NOMO-1 treated with dmso at 0.1 percent for 144 hours (cell line): ENCODE measurements around the gene ZGPAT.
"Not testable (repeated sequence)": the region's sequence is repeated elsewhere in the genome, so short reads cannot be mapped to it uniquely, and the experiment has no call there.

Experiments used
- DNase-seq: peaks from one replicate; lab custom pipeline; 2025; ENCODE audit not compliant: unreplicated experiment; lab: John Stamatoyannopoulos, UW

Gene ZGPAT, protein sequence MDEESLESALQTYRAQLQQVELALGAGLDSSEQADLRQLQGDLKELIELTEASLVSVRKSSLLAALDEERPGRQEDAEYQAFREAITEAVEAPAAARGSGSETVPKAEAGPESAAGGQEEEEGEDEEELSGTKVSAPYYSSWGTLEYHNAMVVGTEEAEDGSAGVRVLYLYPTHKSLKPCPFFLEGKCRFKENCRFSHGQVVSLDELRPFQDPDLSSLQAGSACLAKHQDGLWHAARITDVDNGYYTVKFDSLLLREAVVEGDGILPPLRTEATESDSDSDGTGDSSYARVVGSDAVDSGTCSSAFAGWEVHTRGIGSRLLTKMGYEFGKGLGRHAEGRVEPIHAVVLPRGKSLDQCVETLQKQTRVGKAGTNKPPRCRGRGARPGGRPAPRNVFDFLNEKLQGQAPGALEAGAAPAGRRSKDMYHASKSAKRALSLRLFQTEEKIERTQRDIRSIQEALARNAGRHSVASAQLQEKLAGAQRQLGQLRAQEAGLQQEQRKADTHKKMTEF

DNA sequence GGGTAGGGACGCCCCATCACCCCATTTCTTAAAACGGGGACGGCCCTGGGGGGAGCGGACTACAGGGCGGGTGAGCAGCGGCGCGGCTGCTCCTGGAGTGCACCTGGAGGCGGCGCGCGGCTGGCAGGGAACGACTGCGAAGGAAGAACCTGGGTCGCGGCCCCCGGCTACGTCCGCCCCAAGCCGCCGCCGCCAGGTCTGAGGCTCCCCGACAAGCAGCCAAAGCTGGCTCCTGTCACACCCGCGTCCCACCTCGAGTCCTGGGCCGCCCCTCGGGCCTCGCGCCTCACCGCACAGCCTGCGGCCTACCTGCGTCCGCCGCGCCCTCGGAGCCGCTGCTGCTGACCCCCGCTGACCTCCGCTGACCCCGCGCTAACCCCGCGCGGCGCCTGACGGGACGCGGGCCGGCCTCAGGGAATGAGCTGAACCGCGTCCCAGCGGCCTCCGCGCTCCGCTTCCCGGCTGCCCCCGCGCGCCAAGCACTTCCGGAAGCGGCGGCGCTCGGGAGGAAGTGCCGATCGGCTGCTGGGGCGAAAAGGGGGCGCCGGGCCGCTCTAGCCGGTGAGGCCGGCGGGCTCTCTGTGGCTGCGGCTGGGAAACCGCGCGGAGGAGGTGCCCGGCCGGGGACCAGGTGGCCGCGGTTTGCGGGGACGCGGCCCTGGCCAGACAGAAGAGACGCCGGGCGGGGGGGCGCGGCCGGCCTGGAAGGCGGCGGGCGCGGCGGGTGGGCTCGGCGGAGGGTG is at the start of gene ZGPAT, which contains the start of gene ARFRP1:
TSS of gene ZGPAT (plus strand) at position 482 of the 743 bp plus-strand sequence. CDS start 542 bp downstream, outside the sequence.
TSS of gene ARFRP1 (minus strand) at position 419 of the 743 bp plus-strand sequence. CDS start 885 bp downstream, outside the sequence.
- DNase-seq = peak; percentile 94

DNA sequence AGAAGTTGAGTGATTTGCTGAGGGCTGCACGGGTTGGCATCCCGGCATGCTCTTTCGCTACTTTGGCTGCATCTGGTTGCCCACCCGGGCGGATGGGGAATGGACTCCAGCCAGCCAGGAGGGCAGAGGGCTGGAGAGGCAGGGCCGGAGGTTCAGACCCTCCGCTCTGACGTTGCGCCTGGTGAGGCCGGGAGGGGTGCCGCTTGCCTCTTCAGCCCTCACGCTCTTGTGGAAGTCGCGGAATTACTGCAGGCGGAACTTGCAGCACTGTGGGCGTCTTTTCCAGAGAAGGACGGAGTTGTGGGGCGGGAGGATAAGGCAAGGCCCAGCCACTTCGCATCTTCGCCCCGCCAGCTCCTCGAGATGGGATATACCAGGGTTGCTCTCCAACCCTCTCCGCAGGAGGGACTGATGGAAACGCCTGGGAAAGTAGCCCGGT is 49.1 kb upstream of the ZGPAT start:
- DNase-seq = peak; percentile 42

DNA sequence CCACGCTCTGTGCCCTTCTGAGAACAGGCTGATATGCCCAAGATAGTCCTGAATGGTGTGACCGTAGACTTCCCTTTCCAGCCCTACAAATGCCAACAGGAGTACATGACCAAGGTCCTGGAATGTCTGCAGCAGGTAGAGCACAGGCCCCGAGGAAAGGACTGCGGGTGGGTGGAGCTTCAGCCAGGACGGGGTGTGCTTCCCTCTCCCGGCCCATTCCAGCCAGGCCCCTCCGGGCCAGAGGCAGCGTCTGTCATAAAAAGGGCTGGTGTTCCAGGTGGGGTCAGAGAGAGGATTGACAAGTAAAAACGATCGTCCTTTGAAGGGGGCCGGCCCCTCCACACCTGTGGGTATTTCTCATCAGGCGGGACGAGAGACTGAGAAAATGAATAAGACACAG is 48.5 kb upstream of the ZGPAT start:
- DNase-seq = no peak

DNA sequence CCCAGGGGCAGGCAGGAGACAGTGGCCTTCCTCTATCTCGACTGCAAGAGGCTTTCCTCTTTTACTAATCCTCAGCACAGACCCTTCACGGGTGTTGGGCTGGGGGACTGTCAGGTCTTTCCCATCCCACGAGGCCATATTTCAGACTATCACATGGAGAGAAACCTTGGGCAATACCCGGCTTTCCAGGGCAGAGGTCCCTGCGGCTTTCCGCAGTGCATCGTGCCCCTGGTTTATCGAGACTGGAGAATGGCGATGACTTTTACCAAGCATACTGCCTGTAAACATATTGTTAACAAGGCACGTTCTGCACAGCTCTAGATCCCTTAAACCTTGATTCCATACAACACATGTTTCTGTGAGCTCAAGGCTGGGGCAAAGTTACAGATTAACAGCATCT is 47.7 kb upstream of the ZGPAT start:
- not testable (repeated sequence) for DNase-seq

DNA sequence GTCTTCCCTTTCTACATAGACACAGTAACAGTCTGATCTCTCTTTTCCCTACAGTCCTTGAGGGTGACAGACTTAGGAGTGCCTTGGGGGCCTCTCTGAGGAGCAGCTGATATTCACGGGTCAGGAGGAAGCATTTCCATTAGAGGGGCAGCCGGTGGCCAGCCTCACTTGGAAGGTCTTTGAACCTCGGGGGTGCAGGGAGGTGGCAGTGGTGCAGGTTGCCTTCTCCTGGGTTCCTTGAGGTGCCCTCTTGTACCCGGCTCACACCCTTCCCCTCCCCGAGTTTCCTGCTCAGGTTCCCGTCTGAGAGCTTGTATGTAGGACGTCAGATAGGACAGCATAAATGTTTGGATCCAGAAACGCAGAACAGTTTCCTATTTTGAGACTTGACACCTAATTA is 47.2 kb upstream of the ZGPAT start:
- no peak for DNase-seq

DNA sequence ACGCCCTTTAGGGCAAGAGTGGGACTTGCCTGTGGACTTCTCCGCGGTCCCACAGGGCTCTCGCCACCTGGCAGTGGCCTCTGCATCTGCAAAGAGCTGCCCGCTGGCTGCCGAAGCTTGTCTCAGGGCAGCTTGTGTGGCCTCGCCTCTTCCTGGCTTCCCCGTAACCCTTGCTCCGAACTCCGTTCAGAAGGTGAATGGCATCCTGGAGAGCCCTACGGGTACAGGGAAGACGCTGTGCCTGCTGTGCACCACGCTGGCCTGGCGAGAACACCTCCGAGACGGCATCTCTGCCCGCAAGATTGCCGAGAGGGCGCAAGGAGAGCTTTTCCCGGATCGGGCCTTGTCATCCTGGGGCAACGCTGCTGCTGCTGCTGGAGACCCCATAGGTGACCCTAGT is 46.7 kb upstream of the ZGPAT start:
- DNase-seq = no peak

DNA sequence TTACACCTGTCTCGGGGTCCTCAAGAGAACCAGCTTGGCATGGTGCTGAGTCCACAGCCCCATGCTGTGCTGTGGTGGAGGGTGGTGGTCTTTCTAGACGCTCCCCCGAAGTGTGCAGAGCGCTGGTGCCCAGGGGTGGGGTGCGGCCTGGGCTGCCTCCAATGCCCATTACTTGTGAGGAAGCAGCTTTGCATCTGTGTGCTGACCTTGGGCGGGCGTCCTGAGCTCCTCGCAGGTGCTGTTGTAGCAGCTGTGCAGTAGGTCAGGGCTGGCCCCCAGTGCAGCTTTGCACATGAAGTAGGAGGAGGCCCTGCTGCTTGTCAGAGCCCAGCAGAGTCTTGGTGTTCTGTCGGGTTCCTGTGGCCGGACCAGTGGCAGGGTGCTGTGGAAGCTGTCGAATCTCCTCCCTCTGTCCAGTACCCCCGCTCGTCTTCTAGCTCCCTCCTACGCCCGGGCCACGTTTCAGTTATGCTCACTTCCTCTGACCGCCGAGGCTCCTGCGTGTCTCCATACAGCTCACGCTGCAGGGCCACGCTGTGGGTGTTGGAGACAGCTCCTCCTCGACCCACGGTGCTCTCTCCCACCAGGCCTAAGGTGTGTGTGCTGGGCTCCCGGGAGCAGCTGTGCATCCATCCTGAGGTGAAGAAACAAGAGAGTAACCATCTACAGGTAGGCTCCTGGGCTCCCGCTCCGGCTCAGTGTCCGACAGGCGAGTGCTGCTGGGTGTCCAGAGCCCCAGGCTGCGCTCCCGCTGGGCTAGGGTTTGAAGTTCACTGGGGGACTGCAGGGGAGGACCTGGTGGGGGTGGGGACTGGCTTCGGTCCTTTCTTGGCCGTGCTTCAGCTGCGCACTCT is 45.7 kb upstream of the ZGPAT start:
- no peak for DNase-seq

DNA sequence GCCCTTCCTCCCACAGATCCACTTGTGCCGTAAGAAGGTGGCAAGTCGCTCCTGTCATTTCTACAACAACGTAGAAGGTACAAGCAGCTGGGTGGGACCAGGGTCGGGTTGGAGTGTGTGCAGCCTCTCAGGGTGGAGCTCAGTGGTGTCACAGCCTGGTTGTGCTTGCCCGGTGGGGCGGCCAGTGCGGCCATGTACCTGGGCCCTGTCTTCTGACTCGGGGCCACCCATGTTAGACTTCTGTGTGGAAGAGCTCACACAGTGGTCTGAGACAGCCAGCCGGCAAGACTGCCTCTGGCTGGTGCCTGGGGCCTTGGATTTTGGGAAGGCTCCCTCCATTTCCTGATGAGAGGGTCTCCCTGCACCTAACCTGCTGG is 45.0 kb upstream of the ZGPAT start:
- DNase-seq = no peak

DNA sequence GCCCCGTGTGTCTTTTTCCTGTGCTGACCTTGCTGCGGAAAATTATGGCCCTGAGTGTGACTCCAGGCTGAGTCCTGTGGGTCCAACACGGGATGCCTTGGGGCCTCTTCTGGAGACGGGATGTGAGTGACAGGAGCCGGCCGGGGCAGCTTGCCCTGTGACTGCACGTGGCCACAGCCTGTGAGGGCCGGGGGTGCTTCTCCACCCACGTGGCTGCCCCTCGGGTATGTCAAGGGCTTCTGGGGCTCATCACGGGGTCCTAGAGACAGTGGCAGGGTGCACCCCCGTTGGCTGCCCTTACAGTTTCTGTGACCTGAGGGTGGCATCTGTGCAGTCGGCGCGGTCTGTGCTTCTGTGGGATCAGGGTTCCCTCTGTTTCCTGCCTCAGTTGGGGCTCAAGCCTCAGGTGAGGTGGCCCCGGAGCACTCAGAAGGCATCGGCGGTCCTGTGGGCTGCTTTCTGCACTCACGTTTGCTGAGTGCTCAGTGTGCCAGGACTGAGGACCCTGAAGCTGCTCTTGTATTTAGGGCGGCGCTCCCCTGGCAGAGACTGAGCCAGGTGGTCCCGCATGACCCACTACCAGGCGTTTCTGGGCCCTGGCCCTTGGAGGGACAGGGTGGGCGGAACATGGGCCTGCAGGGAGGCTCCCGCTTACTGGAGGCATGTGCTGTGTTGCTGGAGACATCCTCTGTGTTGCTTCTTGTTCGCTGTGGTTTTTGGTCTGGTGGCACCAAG is 44.3 kb upstream of the ZGPAT start:
- no peak for DNase-seq

DNA sequence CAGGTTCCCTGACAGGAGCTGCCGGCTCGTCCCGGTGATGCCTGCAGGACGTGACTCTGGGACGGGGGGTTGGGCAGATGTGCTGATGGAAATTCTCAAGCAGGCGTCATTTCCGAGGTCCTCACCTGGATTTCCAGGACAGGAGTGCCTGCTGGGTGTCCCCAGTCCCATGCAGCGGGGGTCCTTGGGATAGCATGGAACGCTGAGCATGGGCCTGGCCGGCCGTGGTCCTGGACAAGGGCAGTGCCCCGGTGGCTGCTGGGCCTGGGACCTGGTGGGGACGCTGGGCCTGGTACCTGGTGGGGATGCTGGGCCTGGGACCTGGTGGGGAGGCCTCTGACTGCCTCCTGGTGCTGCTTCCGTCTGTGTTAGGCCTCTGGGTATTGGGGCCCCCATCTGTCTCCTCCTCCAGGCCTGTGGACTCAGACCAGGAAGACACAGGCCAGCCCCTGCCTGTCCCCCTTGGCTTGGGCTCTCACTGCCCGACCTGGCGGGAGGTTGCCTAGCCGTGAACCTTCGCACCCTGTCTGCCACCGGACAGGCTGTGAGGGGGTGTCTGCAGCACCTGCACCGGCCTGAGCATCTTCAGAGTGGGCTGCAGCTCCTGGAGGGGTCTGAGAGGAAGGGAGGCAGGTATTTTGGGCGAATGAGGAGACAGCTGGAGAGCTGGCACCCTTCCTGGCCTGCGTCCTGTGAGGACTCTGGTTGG is 43.5 kb upstream of the ZGPAT start:
- DNase-seq = no peak

DNA sequence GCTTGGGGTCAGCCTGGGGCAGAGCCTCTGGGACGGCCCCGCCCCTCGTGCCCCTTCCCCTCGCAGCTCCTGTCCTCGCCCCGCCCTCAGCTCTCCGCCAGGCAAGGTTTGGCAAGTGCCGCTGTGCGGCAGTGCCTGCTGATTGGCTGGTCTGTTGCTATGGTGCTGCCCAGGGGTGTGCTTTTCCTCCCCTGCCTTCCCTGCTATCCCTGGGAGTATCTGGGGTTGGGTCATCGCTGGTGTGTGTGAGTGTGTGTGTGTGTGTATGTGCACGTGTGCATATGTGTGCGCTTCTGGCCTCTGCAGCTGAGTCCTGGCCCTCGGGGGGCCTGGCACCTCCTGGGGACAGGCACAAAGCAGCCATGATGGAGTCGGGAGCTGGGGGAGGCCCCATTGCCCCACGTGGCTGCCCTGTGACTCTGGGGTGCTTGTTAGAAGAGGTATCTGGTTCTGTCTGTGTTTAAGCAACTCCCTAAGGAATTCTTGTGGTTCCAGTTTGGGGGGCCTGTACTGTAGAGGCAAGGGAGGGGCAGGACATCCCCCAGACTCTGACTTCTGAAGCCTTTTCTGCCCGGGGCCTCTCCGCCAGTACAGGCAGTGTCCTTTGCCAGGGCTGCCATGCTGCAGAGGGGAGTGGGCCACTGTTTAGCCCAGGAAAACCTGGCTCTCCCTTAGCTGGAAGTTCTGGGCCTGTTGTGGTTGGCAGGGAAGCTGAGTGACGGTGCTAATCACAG is 42.8 kb upstream of the ZGPAT start:
- DNase-seq = no peak

DNA sequence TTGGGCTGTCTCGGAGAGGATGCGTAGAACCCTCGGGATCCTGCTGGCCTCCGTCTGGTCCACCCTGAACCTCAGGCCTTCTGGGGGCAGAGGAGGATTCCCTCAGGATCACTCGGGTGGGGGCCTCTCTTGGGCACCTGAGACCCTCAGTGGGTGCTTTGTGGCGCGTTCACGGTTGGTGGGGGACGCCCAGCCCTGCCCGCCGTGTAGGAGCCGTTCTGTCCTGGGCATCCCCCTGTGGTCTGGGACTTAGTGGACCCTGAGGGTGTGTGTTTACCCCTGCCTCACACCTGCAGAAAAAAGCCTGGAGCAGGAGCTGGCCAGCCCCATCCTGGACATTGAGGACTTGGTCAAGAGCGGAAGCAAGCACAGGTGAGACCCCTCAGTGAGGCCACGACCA is 42.1 kb upstream of the ZGPAT start:
- no peak for DNase-seq

DNA sequence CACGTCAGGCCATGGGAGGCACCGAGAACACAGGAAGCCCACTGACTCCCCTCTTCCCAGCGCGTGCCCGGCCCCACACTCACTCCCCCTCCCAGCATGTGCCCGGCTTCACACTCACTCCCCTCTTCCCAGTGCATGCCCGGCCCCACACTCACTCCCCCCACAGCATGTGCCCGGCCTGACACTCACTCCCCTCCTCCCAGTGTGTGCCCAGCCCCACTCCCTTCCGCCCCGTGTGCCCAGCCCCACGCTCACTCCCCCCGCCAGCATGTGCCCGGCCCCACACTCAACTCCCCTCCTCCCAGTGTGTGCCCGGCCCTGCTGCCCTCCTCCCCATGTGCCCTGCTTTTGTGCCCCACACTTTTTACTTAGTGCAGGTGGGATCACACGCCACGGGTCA is 40.0 kb upstream of the ZGPAT start:
- DNase-seq = no peak

DNA sequence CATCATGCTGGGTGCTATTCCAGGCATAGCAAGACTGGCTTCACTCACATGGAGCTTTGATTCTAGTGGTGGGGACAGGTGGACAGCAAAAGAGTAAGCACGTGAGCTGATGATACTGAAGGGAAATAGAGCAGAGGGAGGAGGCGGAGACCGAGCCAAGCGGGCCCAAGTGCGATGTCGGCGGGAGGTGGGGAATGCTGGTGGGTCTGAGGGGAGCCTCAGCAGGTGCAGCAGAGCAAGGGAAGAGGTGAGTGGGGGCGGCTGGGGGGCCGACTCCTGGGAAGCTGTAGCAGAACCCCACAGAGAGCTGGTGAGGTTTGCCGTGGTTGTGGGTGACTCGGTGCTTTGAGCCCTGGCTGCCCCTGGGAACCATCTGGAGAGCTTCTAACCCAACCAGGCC is 39.5 kb upstream of the ZGPAT start:
- DNase-seq = no peak

DNA sequence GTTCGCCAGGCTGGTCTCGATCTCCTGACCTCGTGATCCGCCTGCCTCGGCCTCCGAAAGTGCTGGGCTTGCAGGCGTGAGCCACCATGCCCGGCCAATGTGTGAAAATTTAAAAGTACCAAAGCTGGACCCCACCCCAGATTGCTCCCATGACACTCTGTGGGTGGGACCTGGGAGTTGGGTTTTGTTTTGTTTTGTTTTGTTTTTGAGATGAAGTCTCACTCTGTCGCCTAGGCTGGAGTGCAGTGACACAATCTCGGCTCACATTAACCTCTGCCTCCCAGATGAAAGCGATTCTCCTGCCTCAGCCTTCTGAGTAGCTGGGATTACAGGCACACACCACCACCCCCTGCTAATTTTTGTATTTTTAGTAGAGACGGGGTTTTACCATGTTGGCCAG is 36.1 kb upstream of the ZGPAT start:
- not testable (repeated sequence) for DNase-seq

DNA sequence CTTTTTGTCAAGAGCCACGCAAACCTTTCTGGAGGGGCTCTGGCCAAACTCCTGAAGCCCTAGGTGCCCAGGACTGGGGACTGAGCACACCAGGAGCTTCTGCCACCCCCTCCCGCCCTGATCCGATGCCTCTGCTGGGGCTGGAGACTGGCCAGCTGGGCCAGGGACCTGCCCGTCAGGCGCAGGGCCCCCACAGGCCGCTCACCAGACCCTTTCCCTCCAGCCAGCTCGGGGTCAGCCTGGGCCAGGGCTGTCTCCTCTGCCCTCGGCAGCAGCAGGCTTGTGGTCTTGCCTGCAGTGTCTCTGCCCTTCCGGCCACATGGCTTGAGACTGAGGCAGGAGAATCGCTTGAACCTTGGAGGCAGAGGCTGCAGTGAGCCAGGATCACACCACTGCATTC is 35.2 kb upstream of the ZGPAT start:
- no peak for DNase-seq

DNA sequence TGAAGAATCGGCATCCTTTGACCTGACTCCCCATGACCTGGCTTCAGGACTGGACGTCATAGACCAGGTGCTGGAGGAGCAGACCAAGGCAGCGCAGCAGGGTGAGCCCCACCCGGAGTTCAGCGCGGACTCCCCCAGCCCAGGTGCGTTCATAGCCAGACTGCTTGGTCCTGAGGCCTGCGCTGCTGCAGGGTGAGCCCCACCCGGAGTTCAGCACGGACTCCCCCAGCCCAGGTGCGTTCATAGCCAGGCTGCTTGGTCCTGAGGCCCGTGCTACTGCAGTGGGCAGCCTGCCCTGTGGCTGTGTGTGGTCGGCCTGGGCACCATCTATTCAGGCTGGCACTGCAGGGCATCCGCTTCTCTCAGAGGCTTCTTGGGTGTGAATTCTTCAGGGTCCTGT is 33.9 kb upstream of the ZGPAT start:
- DNase-seq = no peak

DNA sequence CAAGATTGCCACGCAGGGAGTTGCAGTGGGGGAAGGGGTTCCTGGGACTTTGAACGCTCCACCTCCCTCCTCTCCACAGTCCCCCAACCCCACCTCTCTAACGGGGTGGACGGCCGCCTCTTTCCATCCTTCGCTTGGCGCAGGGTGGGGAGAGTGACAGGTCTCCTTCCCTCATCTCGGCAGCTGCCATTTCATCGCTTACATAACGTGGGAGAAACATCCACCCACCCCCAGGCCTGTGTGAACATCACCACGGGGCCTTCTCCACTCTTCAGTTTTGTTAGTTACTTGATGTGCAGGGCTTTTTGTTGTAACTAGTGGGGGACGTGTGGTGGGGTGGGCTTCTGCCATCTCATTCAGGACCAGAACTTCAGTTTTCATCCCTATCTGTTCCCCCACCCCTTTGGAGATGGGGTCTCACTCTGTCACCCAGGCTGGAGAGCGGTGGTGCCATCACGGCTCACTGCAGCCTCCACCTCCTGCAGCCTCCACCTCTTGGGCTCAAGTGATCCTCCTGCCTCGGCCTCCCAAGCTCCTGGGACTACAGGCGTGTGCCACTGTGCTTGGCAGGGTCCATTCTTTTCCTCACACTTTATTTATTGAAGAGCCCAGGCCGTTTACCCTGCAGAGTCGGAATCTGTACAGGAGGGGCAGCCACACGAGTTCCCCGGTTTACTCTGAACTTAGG is 32.0 kb upstream of the ZGPAT start:
- DNase-seq = no peak

DNA sequence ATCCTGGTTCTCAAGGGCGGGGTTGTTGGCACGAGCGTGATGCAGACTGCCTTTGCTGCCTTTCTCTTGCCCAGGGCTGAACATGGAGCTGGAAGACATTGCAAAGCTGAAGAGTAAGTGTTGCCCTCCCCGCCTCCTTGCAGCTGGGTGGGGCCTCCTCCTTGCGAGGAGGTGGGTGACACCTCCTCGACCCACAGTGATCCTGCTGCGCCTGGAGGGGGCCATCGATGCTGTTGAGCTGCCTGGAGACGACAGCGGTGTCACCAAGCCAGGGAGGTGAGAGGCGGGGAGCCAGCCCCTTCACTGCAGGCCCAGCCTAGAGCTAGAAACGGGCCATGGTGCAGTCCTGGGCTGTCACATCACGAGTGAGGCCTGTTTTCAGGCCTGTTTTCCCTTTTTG is 29.8 kb upstream of the ZGPAT start:
- DNase-seq = no peak
